IPS DF 19.7 (cell line): ENCODE data around the gene SMURF1.

ENCODE experiments used
- DNase-seq: peaks from one replicate; pipeline ENCODE4 v3.0.0-alpha.2; 2013; ENCODE audit warnings: low read depth, low spot score

The SMURF1 gene

GRCh38 chr7:99005776-99006175, 138.1 kb downstream of the SMURF1 start:
- no peak for DNase-seq

GRCh38 chr7:99004781-99005500, 139.0 kb downstream of the SMURF1 start:
- DNase-seq: no peak

GRCh38 chr7:99004216-99004615, 139.7 kb downstream of the SMURF1 start:
- no peak for DNase-seq

- no peak for DNase-seq
Measured at GRCh38 chr7:99003419-99003818, 140.5 kb downstream of the SMURF1 start.

- DNase-seq: no peak
Measured at GRCh38 chr7:99002827-99003212, 141.1 kb downstream of the SMURF1 start.

GRCh38 chr7:99002148-99002826, 141.6 kb downstream of the SMURF1 start:
- no peak for DNase-seq

GRCh38 chr7:99001482-99002147, 142.3 kb downstream of the SMURF1 start:
- DNase-seq: no peak

GRCh38 chr7:99000904-99001465, 142.9 kb downstream of the SMURF1 start:
- no peak for DNase-seq

GRCh38 chr7:99000196-99000903, 143.6 kb downstream of the SMURF1 start:
- no peak for DNase-seq

- no peak for DNase-seq
Measured at GRCh38 chr7:98998821-98999725, 144.8 kb downstream of the SMURF1 start.

- no peak for DNase-seq
Measured at GRCh38 chr7:98997846-98998245, 146.1 kb downstream of the SMURF1 start.

GRCh38 chr7:98996150-98996552, 147.8 kb downstream of the SMURF1 start:
- DNase-seq: no peak

- no peak for DNase-seq
Measured at GRCh38 chr7:98995523-98996149, 148.3 kb downstream of the SMURF1 start.

GRCh38 chr7:98995111-98995510, 148.8 kb downstream of the SMURF1 start:
- DNase-seq: no peak

GRCh38 chr7:98994046-98994944, 149.6 kb downstream of the SMURF1 start:
- no peak for DNase-seq

- DNase-seq: no peak
Measured at GRCh38 chr7:98993024-98993897, 150.6 kb downstream of the SMURF1 start.

GRCh38 chr7:98992076-98992475, 151.8 kb downstream of the SMURF1 start:
- no peak for DNase-seq

GRCh38 chr7:98991141-98991540, 152.8 kb downstream of the SMURF1 start:
- DNase-seq: no peak
